C1 segment of cervical spinal cord (tissue), 14 donors: ENCODE measurements around the gene PSMD10.

Source experiments
- DNase-seq, 14 donors: peaks; one replicate each; lab custom pipeline; 2025; lab: John Stamatoyannopoulos, UW

Gene PSMD10

DNA sequence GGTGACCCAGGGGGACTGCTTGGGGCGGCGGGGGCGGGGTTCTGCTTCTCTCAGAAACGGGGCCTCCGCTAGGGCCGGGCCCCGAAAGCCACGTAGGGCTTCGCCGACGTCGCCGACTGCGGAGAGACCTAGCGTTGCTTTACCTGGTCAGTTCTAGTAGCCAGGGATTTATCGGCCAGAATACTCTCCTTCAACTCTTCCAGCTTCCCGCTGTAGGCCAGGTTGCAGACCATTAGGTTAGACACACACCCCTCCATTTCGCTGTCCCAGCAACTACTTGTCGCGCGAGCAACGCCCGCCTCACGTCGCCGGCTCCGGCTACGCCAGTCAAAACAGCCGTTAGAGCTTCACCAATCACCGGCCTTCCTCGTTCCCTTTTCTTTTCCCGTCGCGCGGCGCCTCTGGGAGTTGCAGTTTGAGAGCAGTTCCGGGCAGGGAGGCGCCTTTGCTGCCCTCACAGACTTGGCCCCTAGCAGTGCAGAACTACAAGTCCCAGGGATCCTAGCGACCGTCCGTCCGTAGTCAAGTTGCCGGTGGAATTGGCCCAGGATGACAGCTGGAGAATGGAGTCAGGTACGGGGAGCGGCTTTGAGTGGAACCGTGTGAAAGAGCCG lies at the start of gene PSMD10, which contains the start of gene ATG4A:
PSMD10 (minus strand) TSS at position 279 of the 614 bp plus-strand sequence; CDS start at position 257, 22 bp downstream.
ATG4A (plus strand) TSS at position 515 of the 614 bp plus-strand sequence; CDS start at position 564, 49 bp downstream.
- peak; percentile 37 to 94 (median 87) for DNase-seq

DNA sequence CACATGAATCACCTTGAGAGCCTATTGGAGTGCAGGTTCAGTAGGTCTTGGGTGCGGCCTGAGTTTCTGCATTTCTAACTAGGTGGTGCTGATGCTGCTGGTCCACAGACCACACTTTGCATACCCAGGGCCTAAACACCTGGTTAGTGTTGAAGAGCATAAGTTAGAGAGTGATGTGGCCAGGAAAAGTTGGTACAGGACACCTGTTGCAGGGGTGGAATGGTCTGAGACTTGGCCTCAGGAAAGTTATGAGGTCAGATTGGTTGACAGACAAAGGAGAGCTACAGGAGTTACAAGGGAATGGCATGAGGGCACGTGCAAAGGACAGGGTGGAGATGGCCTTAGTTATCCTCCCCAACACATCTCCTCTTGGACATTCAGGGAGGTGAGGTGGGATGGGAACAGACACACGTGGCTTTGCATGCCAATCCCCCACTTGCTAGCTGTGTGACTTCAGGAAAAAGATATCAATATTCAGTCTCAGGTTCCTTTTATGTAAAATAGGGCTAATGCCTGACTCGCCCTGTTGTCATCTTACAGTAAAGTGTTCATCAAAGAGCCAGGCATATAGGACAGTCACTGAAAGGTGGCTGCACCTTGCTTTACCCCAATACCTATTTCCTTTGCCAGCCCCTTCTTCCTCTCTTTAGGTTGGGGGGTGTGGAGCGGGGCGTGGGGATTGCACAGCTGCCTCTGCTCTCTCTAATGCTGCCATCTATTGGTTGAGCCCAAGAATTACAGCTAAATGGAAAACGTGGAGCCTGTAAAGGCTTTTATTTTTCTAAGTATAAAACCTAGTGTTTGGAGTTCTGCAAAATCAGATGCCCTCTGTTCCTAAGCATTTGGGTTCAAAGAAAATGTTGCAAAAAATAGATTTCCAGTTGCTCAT lies 47.7 kb upstream of the PSMD10 start:
- DNase-seq, result no peak

- no peak for DNase-seq
Observed at GRCh38 chrX:108134724-108135123, 43.4 kb upstream of the PSMD10 start.

- DNase-seq, result no peak
Observed at GRCh38 chrX:108132876-108133275, 41.5 kb upstream of the PSMD10 start.

GRCh38 chrX:108132034-108132433 lies 40.7 kb upstream of the PSMD10 start:
- no peak for DNase-seq

DNA sequence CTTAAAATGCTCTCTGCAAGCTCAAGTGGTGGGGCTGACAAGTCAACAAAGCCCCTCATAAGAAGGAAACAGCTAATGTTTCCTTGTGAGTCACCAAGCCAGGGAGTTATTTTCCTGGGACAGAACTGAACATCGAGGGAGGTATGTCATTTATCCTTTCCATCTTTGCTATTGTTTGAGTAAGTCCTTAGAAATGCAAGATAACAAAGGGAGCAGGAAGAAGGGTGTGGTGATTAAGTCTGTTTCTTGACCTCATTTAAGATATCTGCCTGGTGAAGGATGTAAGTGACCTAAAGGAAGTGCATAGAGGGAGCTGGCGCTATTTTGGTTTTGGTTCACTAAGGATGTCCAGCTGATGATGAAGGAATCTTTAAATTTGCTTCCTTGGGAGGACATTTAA lies 40.1 kb upstream of the PSMD10 start:
- no peak for DNase-seq

DNA sequence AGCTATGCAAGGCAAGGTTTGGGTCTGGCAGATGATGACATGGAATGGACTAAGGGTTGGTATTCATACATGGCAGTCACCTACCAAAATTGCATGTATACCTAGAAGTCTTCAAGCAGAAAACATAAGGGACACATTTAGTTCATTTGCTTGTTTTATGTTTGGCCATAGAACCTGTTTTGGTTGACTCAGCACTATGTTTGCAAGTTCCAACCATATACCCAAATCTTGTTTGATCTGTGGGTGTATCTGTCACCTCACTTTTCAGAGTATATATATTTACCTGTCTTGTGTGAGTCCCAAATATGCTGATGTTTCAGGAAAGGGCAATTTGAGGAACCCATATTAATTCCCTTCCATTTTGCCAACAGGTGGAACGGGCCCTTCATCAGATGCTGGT lies 39.5 kb upstream of the PSMD10 start:
- DNase-seq, result no peak

DNA sequence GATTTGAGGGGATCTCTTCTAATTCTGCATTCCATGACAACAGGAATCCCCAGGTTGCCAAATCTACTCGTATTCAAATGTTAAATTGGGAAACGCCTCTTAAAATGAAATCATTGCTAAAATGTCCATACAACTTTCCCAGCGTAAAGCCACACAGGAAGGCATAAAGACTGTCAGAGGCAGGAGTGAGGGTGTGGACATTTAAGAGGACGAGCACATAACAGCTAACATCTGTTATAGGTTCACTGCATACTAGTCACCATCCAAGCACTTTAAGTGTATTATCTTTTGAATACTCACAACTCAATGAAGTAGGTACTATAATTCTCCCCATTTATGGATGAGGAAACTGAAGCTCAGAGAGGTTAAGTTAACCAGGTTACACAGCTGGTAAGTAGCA lies 35.8 kb upstream of the PSMD10 start:
- no peak for DNase-seq

GRCh38 chrX:108126661-108127060 lies 35.3 kb upstream of the PSMD10 start:
- no peak for DNase-seq

DNA sequence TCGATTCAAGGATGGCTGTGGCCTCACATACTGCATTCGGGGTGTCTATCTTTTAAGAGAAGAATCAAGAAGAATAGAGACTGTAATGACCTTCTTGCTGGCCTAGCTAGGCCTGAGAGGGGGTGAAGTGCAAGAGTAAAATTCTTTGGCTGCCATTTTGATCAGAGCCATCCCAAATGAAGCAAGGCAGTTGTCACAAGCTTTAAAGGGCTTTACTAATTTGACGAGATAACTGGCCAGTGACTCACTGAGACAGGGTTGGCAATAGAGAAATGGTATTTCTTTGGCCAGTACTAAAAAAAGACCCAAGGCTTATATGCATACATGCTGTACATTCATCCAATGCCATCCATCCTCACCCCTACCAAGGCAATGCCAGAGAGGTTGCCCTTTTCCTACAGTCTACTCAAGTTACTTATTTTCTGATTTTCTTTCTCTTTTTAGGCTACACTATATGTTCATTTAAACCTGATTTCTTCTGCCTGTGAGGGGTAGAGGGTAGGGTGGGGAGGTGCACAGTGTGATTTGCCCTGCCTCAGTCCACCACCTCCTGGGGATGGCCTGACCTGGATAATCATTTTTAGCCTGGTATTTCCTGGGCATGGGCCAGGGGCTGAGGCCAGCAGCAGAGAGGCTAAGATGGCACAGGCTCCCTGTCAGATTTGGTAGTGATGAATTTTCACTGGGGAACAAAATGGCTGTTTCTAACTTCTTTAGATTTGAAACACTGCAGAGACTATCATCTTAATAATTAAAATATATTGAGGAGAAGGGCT lies 32.4 kb upstream of the PSMD10 start:
- peak in 1 of 14 donors; percentile 46 for DNase-seq

- DNase-seq, result no peak
Observed at GRCh38 chrX:108122748-108123147, 31.4 kb upstream of the PSMD10 start.

GRCh38 chrX:108121291-108121690 lies 29.9 kb upstream of the PSMD10 start:
- no peak for DNase-seq

DNA sequence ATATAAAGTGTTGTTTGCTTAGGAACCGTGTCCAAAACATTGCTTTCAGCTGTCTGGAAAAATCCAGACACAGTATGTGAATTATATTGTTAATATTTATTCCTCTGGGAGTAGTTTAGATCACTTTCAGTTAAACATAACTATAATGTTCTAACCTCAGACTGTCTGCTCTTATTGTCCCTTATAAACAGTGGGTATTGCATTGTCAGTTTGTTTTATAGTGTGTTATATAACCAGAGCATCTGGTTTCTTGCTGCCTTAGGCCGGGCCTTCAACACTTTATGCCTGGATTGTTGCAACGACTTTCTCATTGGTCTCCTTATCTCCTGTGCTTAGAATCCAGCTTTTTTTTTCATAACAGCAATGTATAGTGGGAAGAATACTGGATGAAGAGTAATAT lies 26.6 kb upstream of the PSMD10 start:
- DNase-seq, result no peak

DNA sequence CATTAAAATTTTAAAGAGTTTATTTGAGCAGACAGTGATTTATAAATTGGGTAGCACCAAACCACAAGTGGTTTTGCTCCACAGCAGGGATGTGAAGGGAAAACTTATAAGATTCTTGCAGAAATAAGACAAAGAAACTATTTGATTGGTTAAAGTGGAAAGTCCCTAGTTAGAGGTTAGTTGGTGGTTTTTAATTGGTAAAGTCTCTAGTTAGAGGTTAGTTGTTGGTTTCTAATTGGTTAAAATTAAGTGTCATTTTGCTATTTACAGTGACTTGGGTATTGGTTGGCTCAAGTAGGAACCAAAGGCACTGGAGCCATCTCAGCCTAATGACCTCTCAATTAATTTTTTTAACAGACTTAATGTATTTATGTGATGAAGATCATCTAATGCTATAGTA lies 23.2 kb upstream of the PSMD10 start:
- DNase-seq, result no peak

DNA sequence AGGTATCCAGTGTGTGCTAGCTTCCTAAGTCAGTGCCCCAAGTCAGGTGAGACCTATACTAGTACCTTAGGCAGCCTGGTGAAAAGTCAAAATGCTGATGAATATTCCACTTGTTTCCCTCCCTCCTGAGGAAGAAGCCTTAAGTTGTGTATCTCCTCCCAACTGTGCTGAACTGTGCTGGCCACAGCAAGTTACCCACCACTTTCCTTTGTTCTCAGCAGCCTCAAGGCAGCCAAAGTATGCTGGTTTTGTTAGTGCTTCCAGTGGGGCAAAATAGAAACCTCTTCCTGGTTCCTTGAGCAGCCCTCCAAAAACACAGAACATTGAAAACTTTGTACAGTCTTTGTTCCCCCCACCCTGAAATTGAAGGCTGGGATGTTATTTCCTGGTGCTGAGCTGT lies 14.1 kb upstream of the PSMD10 start:
- no peak for DNase-seq

DNA sequence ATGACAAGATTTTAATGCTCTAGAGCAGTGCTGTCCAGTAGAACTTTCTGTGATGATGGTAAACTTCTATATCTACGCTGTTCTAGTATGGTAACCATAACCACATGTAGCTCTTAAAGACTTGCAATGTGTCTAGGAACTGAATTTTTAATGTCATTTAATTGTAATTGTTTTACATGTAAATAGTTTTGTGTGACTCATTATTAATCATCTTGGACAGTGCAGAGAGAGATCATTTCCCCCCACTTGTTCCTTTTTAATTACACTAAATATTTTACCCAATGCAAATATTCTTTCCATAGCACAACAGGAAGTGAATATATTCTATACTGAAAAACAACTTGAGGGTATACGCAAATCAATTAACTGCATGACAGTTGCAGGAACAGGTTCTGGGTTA lies 6.0 kb upstream of the PSMD10 start:
- no peak for DNase-seq

DNA sequence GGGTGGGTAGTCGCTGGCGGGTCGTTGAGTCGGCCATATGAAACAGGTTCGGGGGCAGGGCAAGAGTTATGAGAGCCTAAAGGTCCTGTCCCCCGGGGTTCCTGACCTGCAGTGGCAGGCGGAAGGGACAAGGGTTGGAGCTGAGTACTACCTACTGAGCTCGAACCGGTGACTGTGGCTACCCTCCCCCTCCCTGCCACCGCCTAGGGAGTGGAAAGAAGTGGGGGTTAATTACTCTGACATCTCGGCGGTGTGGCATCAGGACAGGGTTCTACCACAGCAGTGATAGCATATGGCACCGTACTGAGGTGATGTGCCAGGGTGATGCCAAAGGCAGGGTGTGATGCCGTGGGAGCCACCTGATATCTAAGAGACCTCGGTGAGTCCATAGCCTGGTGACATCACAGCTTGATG lies 543 bp upstream of the PSMD10 start:
- DNase-seq, result no peak

- DNase-seq, result no peak
Observed at GRCh38 chrX:108090491-108091263, 665 bp downstream of the PSMD10 start.

DNA sequence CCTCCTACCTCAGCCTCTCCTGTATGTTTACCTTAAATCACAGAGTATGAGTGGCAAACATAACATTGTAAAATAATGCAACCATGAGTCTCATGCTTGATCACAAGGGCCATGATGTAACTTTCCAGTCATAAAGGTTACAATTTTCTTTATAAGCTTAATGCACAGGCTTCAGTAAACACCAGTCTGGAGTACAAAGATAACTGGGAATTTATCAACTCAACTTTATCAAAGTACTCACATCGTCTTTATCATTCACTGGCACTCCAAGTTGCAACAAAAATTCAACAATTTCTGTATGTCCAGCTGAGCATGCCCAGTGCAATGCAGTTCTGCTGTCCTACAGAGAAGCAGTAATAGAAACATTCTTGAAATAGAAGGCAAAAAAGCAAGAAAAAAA lies 2.8 kb downstream of the PSMD10 start:
- DNase-seq, result no peak

DNA sequence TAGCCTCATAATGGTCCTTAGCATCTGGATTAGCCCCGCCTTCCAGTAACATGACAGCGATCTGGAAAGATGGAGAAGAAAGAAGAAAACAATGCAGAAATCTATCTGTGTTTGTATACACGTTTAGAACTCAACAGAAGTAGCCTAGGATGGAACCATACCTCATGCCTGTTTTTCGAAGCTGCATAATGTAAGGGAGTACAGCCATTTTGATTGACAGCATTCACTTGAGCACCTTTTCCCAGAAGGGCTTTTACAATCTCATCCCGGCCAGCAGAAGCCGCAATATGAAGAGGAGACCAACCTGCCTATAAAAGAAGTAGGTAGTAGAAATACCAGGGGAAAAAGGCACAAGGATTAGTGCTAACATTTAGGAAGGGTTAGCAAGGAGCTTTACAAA lies 3.5 kb downstream of the PSMD10 start:
- DNase-seq, result no peak

DNA sequence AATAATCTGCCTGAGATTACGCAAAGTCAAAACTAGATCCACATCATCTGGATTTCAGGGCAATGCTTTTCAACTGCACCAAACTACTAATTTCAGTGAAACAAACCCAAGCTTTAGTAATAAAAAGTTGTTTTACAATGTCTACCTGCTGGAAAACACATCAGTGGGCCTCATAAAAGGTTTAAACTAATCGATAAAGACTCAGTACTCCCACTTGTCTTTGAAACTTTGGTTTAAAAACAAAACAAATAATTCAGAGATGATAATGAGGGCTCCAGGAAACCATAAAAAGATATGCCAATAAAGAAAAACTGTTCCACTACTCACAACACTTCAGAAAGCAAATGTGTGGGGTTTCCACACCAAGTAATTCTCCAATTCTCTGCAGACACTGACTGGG lies 10.2 kb downstream of the PSMD10 start:
- DNase-seq, result no peak
